Stimulated activated naive CD8-positive, alpha-beta T cell treated with anti-CD3 and anti-CD28 coated beads, Interleukin-15, Interleukin-2, amounts not matched to agents 100 ng/mL and 50 ng/mL, for 24 hours (primary cell): ENCODE results near the gene PLCB3.

Source experiments
- H3K27ac Mint-ChIP-seq: one replicate; pipeline ENCODE4 v1.8.0; 2021; ENCODE audit warnings: mild to moderate bottlenecking, mixed read lengths
- H3K27me3 Mint-ChIP-seq: one replicate; pipeline ENCODE4 v1.8.0; 2021; ENCODE audit warnings: mixed read lengths
- H3K36me3 Mint-ChIP-seq: one replicate; pipeline ENCODE4 v1.8.0; 2021; ENCODE audit warnings: low read depth, mixed read lengths
- H3K4me1 Mint-ChIP-seq: one replicate; pipeline ENCODE4 v1.8.0; 2021; ENCODE audit warnings: low read depth, mixed read lengths
- H3K4me3 Mint-ChIP-seq: one replicate; pipeline ENCODE4 v1.8.0; 2021; ENCODE audit warnings: mild to moderate bottlenecking, mixed read lengths
- H3K9me3 Mint-ChIP-seq: one replicate; pipeline ENCODE4 v1.8.0; 2021; ENCODE audit warnings: mixed read lengths

Gene PLCB3

GRCh38 chr11:64268893-64269539, 17.7 kb downstream of the PLCB3 start:
- peak overlapping the region; percentile 95 for H3K4me3 Mint-ChIP-seq
- H3K27ac Mint-ChIP-seq: peak overlapping the region; percentile 88
- no peaks in the 10 kb centered on the region for H3K27me3 Mint-ChIP-seq
- peaks cover 28% of the 10 kb centered on the region for H3K4me1 Mint-ChIP-seq
- H3K36me3 Mint-ChIP-seq: peaks cover 9% of the 10 kb centered on the region
- no peaks in the 10 kb centered on the region for H3K9me3 Mint-ChIP-seq

- H3K27ac Mint-ChIP-seq: peak overlapping the region; percentile 96
- H3K4me3 Mint-ChIP-seq: peak overlapping the region; percentile 95
- H3K9me3 Mint-ChIP-seq: no peaks in the 10 kb centered on the region
- no peaks in the 10 kb centered on the region for H3K27me3 Mint-ChIP-seq
- peaks cover 9% of the 10 kb centered on the region for H3K36me3 Mint-ChIP-seq
- peaks cover 28% of the 10 kb centered on the region for H3K4me1 Mint-ChIP-seq
Measured at GRCh38 chr11:64269540-64270220, 18.4 kb downstream of the PLCB3 start.

GRCh38 chr11:64275031-64275800, 23.9 kb downstream of the PLCB3 start:
- H3K4me3 Mint-ChIP-seq: no peak overlapping the region
- H3K27ac Mint-ChIP-seq: no peak overlapping the region
- no peaks in the 10 kb centered on the region for H3K27me3 Mint-ChIP-seq
- H3K36me3 Mint-ChIP-seq: peaks cover 7% of the 10 kb centered on the region
- H3K9me3 Mint-ChIP-seq: no peaks in the 10 kb centered on the region
- H3K4me1 Mint-ChIP-seq: peaks cover 11% of the 10 kb centered on the region

GRCh38 chr11:64275841-64276240, 24.5 kb downstream of the PLCB3 start:
- no peaks in the 10 kb centered on the region for H3K9me3 Mint-ChIP-seq
- H3K4me3 Mint-ChIP-seq: no peak overlapping the region
- H3K27ac Mint-ChIP-seq: no peak overlapping the region
- peaks cover 5% of the 10 kb centered on the region for H3K36me3 Mint-ChIP-seq
- no peaks in the 10 kb centered on the region for H3K27me3 Mint-ChIP-seq
- peaks cover 11% of the 10 kb centered on the region for H3K4me1 Mint-ChIP-seq

- Mint-ChIP-seq H3K9me3 (no peaks in the 10 kb centered on the region), H3K36me3 (peaks cover 5% of the 10 kb centered on the region), H3K27ac (no peak overlapping the region), H3K27me3 (no peaks in the 10 kb centered on the region), H3K4me1 (peaks cover 8% of the 10 kb centered on the region), H3K4me3 (no peak overlapping the region)
Measured at GRCh38 chr11:64276653-64277431, 25.5 kb downstream of the PLCB3 start.

GRCh38 chr11:64278576-64279190, 27.4 kb downstream of the PLCB3 start:
- Mint-ChIP-seq H3K4me3 (no peak overlapping the region), H3K9me3 (no peaks in the 10 kb centered on the region), H3K4me1 (peaks cover 7% of the 10 kb centered on the region), H3K36me3 (peaks cover 5% of the 10 kb centered on the region), H3K27ac (no peak overlapping the region), H3K27me3 (no peaks in the 10 kb centered on the region)

GRCh38 chr11:64281957-64282770, 30.8 kb downstream of the PLCB3 start:
- Mint-ChIP-seq H3K36me3 (peaks cover 5% of the 10 kb centered on the region), H3K27me3 (no peaks in the 10 kb centered on the region), H3K4me3 (no peak overlapping the region), H3K27ac (no peak overlapping the region), H3K4me1 (peaks cover 20% of the 10 kb centered on the region), H3K9me3 (no peaks in the 10 kb centered on the region)

- peaks cover 20% of the 10 kb centered on the region for H3K4me1 Mint-ChIP-seq
- H3K27me3 Mint-ChIP-seq: no peaks in the 10 kb centered on the region
- peaks cover 5% of the 10 kb centered on the region for H3K36me3 Mint-ChIP-seq
- H3K4me3 Mint-ChIP-seq: peak overlapping the region; percentile 48
- H3K9me3 Mint-ChIP-seq: no peaks in the 10 kb centered on the region
- H3K27ac Mint-ChIP-seq: no peak overlapping the region
Measured at GRCh38 chr11:64283092-64283491, 31.8 kb downstream of the PLCB3 start.

GRCh38 chr11:64284048-64284961, 33.0 kb downstream of the PLCB3 start, which contains the start of gene BAD:
Gene BAD, minus strand, starts transcription at chr11:64284665. Its CDS starts 297 bp downstream, at chr11:64284368.
- H3K4me1 Mint-ChIP-seq: peaks cover 20% of the 10 kb centered on the region
- H3K4me3 Mint-ChIP-seq: peak within 1 kb of the TSS; percentile 85
- no peaks in the 10 kb centered on the region for H3K36me3 Mint-ChIP-seq
- H3K27me3 Mint-ChIP-seq: no peaks in the 10 kb centered on the region
- H3K9me3 Mint-ChIP-seq: no peaks in the 10 kb centered on the region
- H3K27ac Mint-ChIP-seq: peak within 1 kb of the TSS; percentile 89

- H3K4me3 Mint-ChIP-seq: peak within 1 kb of the TSS; percentile 85
- H3K36me3 Mint-ChIP-seq: no peaks in the 10 kb centered on the region
- peak within 1 kb of the TSS; percentile 89 for H3K27ac Mint-ChIP-seq
- no peaks in the 10 kb centered on the region for H3K9me3 Mint-ChIP-seq
- no peaks in the 10 kb centered on the region for H3K27me3 Mint-ChIP-seq
- H3K4me1 Mint-ChIP-seq: peaks cover 20% of the 10 kb centered on the region
Measured at GRCh38 chr11:64284962-64285884, 33.9 kb downstream of the PLCB3 start, which contains the start of gene GPR137. Gene GPR137, plus strand, starts transcription at chr11:64285848. Its CDS starts 677 bp downstream, at chr11:64286525.

- H3K27ac Mint-ChIP-seq: peak overlapping the region; percentile 34
- H3K9me3 Mint-ChIP-seq: no peaks in the 10 kb centered on the region
- peaks cover 8% of the 10 kb centered on the region for H3K27me3 Mint-ChIP-seq
- H3K4me3 Mint-ChIP-seq: peak overlapping the region; percentile 77
- H3K36me3 Mint-ChIP-seq: no peaks in the 10 kb centered on the region
- H3K4me1 Mint-ChIP-seq: peaks cover 25% of the 10 kb centered on the region
Measured at GRCh38 chr11:64285885-64286800, 34.8 kb downstream of the PLCB3 start.
